PFSK-1 (cell line): ENCODE measurements around the gene SIGLEC1.

ENCODE experiments used
- FOXP2 ChIP-seq: optimal IDR thresholded peaks from 2 replicates; pipeline ENCODE3; 2011; ENCODE audit warnings: borderline replicate concordance, control low read depth, inconsistent platforms; ENCODE audit not compliant: insufficient read depth; ENCODE audit errors: extremely low read length, extremely low read depth
- POLR2AphosphoS5 ChIP-seq: IDR thresholded peaks from 2 replicates; pipeline ENCODE4 v1.6.1; 2012; ENCODE audit warnings: low read depth, mild to moderate bottlenecking, control low read depth, low read length, moderate library complexity
- REST ChIP-seq, 2 experiments: IDR thresholded peaks; 2 replicates each; pipeline versions ENCODE4 v1.6.1 to v1.8.0; 2011 to 2012; ENCODE audit warnings: low read depth in 2 of 2, low read length in 2 of 2, control low read depth in 1 of 2, inconsistent platforms in 1 of 2, mild to moderate bottlenecking in 1 of 2, moderate library complexity in 1 of 2; ENCODE audit not compliant: insufficient read depth in 1 of 2
- SIN3A ChIP-seq: IDR thresholded peaks from 2 replicates; pipeline ENCODE4 v1.6.1; 2012; ENCODE audit warnings: mild to moderate bottlenecking, low read length, moderate library complexity, borderline replicate concordance; ENCODE audit not compliant: insufficient read depth
- TAF1 ChIP-seq: IDR thresholded peaks from 2 replicates; pipeline ENCODE4 v1.6.1; 2012; ENCODE audit warnings: low read length, control low read depth, borderline replicate concordance; ENCODE audit not compliant: insufficient read depth

GRCh38 chr20:3752386-3752759 lies 40.0 kb upstream of the SIGLEC1 start:
- TF ChIP-seq POLR2AphosphoS5 (no peak), TAF1 (no peak), SIN3A (no peak), REST (IDR thresholded peaks at IDR 0.05; ENCODE audit: insufficient read depth in 1 of 2, low read depth in 2 of 2, low read length in 2 of 2) (no peak), FOXP2 (no peak)
